NCI-H2107 treated with DMSO at 0.1 percent for 48 hours (cell line): ENCODE results near the gene C10orf53.
A peak's percentile ranks its signal among the peaks of the same experiment; 100 is the strongest.
"Not testable (repeated sequence)": the region's sequence is repeated elsewhere in the genome, so short reads cannot be mapped to it uniquely, and the experiment has no call there.

Source experiments
- DNase-seq: peaks from one replicate; lab custom pipeline; 2025; ENCODE audit not compliant: unreplicated experiment; lab: John Stamatoyannopoulos, UW

Gene C10orf53

DNA sequence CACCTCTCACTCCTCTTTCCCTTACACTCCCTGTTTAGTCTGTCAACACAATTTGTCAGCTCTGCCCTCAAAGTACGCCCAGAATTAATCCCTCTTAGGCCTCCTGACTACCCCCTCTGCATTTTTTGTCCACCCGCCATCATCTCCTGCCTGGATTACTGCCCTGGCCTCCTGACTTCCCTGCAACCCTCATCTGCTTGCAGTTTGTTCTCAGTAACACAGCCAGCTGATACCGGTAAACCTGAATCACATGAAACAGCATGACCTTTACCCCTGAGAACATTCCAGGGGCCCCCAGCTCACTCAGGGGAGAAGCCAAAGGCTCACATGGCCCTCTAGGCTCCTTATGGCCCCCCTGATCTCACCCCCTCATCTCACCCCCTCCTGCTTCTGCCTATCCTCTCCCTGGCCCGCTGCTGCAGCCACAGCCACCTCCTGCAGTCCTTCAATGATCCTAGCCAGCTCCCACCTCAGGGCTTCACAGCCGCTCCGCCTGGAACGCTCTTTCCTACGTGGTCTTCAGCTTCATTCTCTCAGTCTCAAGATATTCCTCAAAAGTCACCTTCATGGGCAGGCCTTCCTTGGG lies 8.9 kb downstream of the C10orf53 start:
- no peak for DNase-seq

- no peak for DNase-seq
These were observed 9.5 kb downstream of the C10orf53 start for GRCh38 chr10:49688920-49689319.

DNA sequence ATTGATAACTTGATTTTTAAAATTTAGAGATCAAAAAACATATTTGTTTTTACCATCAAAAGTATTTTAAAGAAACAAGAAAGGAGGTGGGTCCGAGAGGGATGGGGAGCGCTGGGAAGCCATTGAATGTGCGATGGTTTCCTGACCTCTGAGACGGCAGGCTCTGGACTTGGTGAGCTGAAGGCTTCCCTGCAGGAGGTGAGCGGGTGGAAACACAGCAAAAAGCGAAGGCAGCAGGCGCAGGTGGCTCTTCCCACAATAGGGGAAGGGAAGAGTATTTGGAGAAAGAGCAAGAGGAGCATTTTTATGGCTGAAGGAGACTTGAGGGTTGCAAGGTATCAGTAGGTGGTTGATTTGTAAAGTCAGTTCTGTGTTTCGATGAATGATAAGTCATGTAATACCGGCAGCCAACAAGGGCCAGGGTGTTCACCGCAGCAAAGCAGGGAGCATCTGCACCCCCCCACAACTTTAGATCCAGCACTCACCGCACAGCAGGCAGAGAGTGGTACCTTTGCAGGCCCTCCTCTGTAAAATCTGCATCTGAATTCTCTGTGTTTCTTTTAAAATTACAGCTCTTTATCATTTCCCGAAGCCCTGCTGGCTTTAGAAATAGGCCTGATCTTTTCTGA lies 10.5 kb downstream of the C10orf53 start:
- DNase-seq = no peak

- no peak for DNase-seq
These were observed 11.4 kb downstream of the C10orf53 start for GRCh38 chr10:49690698-49691356.

DNA sequence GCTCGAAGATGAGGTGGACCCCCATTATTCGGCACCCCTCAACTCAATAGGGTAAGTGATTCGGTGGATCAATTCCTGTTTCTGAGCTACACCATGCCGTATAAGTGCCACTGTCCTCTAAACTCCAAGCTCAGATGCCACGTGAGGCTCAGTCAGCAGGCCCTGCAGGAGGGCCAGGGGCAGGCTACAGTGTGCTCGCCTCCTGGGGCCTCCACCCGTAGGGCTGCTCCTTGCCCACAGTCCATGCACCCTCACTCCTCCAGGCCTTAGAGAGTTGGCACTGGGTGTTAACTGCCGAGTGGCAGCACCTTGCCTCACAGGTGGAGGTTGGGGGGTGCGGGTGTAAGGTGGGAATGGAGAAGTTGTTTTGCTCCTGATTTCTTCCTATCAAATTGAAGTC lies 12.1 kb downstream of the C10orf53 start:
- no peak for DNase-seq

- DNase-seq = no peak
These were observed 15.0 kb downstream of the C10orf53 start for GRCh38 chr10:49694466-49694865.

DNA sequence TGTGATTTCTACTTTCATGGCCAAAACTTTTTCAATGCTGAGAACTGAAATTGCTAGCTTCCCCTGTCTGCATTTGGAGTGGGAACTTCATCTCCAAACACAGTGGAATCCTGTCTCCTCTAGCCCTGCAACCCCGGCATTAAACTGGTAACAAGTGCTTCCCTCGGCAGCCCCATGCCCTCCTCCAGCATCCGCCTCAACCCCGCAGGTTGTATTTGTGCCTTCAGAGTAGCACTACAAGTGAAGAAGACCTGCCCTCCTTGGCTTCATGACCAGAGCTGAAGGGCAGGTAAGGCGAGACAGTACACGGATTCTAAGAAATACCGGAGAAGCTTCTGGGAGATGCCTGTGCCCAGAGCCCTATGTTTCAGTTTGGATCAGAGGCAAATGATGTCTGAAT lies 16.9 kb downstream of the C10orf53 start:
- no peak for DNase-seq

GRCh38 chr10:49698679-49699078 lies 19.2 kb downstream of the C10orf53 start:
- no peak for DNase-seq

GRCh38 chr10:49700211-49700610 lies 20.8 kb downstream of the C10orf53 start:
- DNase-seq = no peak

DNA sequence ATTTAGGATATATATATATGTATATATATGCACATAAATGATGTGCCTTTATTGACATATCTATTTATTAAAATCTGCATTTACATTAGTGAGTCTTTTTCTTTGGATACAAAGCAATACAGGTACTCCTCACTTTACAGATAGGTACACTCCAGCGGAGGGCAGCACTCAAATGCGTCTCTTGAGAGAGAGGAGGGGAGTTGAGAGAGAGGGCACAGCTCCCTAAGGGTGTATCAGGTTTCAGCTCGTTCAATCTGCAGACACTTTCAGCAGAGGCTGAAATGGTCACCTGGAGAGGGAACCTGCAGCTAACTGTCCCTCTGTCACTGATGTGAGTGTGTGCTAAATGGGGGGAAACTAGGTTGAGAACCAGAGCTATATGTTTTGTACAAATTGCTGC lies 21.5 kb downstream of the C10orf53 start:
- DNase-seq = peak; percentile 73

DNA sequence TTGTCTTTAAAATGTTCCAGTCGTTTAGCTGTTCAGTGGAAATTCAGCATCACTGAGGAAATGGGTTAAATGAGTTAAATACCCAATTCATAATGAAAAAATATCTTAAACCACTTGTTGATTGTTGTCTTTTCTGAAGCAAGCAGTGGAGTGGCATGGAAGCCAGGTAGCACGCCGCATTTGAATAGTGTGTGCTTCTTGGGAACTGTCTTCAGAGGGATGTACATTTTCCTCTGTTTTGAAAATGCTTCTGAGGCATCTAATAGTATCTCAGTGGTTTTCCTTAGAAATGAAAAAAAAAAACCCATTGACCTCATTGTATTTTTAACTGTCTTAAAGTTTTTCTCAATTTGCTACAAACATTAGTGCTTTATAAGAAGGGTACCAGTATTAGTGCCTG lies 28.1 kb downstream of the C10orf53 start:
- no peak for DNase-seq

DNA sequence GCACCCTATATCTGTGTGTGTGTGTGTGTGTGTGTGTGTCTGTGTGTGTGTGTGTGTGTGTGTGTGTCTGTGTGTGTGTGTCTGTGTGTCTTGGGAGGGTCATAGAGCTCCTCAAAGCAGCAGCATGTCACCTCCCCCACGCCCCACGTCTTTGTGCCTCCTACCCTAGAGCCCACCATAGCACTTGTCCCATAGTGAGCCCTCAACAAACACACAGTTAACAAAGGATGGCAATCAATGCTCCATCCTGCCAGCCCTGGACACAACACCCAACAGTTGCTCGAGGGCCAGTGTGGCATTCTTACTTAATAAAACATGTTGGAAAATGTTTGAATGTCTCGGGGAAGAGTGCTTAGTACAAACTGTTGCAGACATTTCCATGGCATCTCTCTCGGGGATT lies 30.5 kb downstream of the C10orf53 start:
- DNase-seq = no peak

- DNase-seq = no peak
These were observed 31.5 kb downstream of the C10orf53 start for GRCh38 chr10:49710966-49711365.

DNA sequence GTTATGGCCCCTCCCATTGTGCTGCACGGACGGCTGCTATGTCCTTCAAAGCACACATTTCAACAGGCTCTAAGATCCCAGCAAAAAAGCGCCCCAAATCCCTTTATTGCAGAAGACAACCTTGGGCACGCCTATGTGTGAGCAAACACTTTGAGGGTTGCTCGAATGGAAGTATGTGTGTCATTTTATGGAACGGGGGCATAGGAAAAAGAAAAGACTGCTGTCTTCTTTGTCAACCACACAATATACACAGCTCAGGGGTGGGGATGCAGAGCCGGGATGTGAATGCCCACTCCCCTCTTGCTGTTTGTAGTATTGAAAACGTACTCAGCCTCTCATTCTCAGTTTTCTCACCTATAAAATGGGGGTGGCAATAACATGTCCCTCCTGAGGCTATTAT lies 32.0 kb downstream of the C10orf53 start:
- no peak for DNase-seq

DNA sequence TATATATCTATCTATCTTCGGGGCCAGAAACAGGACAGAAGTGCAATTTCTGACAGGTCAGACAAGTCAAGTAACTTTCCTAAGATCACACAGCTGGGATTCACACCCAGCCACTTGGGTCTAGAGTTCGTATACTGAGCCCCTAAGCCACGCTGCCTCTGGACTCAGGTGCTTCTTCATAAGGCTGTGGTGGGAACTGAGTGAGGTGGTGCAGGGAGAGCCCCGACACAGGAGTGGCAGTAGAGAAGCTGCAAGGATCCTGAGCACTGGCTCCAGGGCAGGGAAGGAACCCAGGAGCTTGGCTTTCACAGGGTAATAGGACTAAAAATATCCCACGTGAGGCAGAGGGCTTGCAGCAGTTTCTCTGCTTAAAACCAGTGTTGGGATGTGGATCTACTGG lies 33.8 kb downstream of the C10orf53 start:
- DNase-seq = no peak

- not testable (repeated sequence) for DNase-seq
These were observed 35.7 kb downstream of the C10orf53 start for GRCh38 chr10:49715157-49715556.

DNA sequence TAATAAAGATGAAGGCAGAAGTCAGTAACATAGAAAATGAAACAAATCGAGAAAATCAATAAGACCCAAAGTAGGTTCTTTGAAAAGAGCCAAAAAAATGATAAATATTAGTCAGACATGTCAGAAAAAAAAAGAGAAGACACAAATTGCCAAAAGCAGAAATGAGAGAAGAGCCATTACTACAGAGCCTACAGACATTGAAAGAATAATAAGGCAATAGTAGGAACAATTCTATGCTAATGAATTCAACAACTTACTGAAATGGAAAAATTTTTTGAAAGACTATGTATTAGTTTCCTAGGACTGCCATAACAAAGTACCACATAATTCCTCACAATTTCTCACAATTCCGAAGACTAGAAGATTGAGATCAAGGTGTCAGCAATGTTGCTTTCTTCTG lies 47.1 kb downstream of the C10orf53 start:
- DNase-seq = no peak

DNA sequence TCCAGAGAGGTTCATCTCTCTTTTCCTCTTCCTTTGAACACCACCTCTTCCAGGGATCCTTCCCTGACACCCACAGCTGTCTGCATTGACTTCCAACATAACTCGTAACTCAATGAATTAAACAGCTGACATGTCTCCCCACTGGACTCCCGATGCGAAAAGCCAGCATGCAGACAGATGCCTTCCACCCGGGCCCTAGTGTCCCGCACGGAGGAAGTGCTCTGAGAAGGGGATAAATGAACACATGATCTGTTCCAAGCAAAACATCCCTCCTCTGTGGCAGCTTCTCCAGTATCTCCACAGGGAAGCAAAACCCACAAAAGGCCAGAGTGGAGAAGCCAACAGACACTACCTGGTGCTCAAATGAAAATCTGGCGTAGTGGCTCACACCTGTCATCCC lies 54.4 kb downstream of the C10orf53 start:
- no peak for DNase-seq

DNA sequence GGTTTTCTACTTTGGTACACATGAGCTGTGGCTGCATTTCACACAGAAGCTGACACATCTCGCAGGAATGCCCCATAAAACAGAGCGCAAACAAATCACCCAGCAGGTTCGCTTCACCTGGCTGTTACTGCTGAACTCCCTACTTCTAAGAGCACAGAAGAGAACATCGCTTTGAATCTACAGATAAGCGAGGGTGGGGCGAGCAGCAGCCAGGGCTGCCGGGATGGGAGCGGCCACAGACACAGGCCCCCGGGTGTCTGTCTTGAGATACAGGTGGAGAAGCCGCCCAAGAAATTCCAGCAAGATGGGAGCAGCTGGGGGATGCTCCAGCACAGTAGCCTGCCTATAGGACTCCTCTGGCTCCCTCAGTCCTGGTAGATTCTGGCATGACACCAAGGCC lies 55.2 kb downstream of the C10orf53 start:
- no peak for DNase-seq

- no peak for DNase-seq
These were observed 55.7 kb downstream of the C10orf53 start for GRCh38 chr10:49735161-49735560.

DNA sequence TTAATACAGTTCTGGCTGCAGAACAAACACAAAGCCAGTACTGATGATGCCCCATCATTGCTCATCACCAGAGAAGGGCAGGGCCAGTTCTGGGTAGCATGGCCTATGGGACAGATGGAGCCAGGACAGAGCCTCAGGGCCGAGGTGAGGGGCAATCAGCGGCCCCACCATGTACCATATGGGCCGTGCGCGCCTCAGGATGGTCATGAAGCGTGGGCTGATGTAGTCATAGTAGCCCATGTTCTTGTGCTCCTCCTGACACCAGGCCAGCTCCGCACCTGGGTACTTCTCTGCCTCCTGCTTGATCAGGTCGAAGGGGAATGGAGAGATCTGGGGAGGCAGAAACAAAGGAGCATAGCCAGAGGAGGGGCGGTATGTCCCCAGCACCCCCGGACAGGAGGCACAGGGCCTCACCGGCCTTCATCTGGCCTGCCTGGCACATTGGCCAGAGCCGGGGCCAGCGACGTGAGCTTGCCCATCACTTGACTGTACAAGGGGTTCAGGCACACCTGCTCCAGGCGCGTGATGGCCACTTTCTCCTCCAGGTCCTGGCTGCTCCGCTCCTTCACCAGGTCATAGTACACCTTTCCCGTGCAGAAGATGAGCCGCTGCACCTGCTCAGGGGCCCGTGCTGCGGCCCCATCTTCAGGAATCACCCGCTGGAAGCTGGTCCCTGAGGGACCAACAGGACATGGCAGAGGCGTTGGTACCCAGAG lies 56.6 kb downstream of the C10orf53 start:
- no peak for DNase-seq

GRCh38 chr10:49736564-49737113 lies 57.2 kb downstream of the C10orf53 start:
- DNase-seq = no peak
